ENCODE results near the gene MS4A13.

Gene MS4A13

GRCh38 chr11:60477035-60477445 is 38.2 kb upstream of the MS4A13 start (continued):
- no peak for TF ChIP-seq ZNF549 (tag by site-specific recombination; IDR thresholded peaks at IDR 0.05)
- no peak for TF ChIP-seq ZNF776 (tag by site-specific recombination; IDR thresholded peaks at IDR 0.05; ENCODE audit: borderline replicate concordance)

GRCh38 chr11:60482361-60482760 is 32.8 kb upstream of the MS4A13 start:
- Histone ChIP-seq H3K9me3 (ENCODE audit: control insufficient read depth, insufficient read depth, low read depth, low read length) (no peaks in the 10 kb centered on the region), H3K36me3 (ENCODE audit: control insufficient read depth in 2 of 2, insufficient read depth in 1 of 2, low read length in 2 of 2) (no peaks in the 10 kb centered on the region), H3K27ac (ENCODE audit: extremely low read depth, low read depth, low read length) (no peak overlapping the region), H3K4me3 (ENCODE audit: low read depth, low read length) (no peak overlapping the region), H3K4me1 (ENCODE audit: control insufficient read depth, insufficient read depth, low read length) (no peaks in the 10 kb centered on the region)
- ChIA-PET CTCF (interaction anchor here (1.3 kb wide), 1 partner anchor 119 kb away, joined by 3 read pairs; no protein-coding TSS in a partner anchor), POLR2A (no interaction called here)
- TF ChIP-seq ZIC2 (tag by site-specific recombination; IDR thresholded peaks at IDR 0.05) = no peak
- no peak for TF ChIP-seq ZEB2 (tag by site-specific recombination; IDR thresholded peaks at IDR 0.05)
- TF ChIP-seq ZNF404 (tag by site-specific recombination; IDR thresholded peaks at IDR 0.05) = no peak
- TF ChIP-seq ZNF555 (tag by site-specific recombination; conservative IDR thresholded peaks at IDR 0.05) = no peak
- no peak for TF ChIP-seq ZNF366 (tag by site-specific recombination; conservative IDR thresholded peaks at IDR 0.05)
- TF ChIP-seq PRDM4 (tag by site-specific recombination; IDR thresholded peaks at IDR 0.05) = no peak
- no peak for TF ChIP-seq ZBTB20 (tag by site-specific recombination; IDR thresholded peaks at IDR 0.05)
- no peak for TF ChIP-seq ZNF112 (tag by site-specific recombination; IDR thresholded peaks at IDR 0.05)
- TF ChIP-seq ZNF223 (tag by site-specific recombination; IDR thresholded peaks at IDR 0.05) = no peak
- TF ChIP-seq ZBTB1 (tag by site-specific recombination; IDR thresholded peaks at IDR 0.05) = no peak
- TF ChIP-seq WT1 (tag by site-specific recombination; IDR thresholded peaks at IDR 0.05) = no peak
- TF ChIP-seq ZNF473 (tag by site-specific recombination; IDR thresholded peaks at IDR 0.05) = no peak
- TF ChIP-seq ZNF157 (tag by site-specific recombination; IDR thresholded peaks at IDR 0.05) = no peak

- ChIA-PET CTCF (no interaction called here), POLR2A (no interaction called here)
- H3K27ac ChIP-seq (ENCODE audit: extremely low read depth, low read depth, low read length) = no peak overlapping the region
- no peaks in the 10 kb centered on the region for H3K36me3 ChIP-seq (ENCODE audit: control insufficient read depth in 2 of 2, insufficient read depth in 1 of 2, low read length in 2 of 2)
- H3K4me3 ChIP-seq (ENCODE audit: low read depth, low read length) = no peak overlapping the region
- no peaks in the 10 kb centered on the region for H3K4me1 ChIP-seq (ENCODE audit: control insufficient read depth, insufficient read depth, low read length)
- H3K9me3 ChIP-seq (ENCODE audit: control insufficient read depth, insufficient read depth, low read depth, low read length) = no peaks in the 10 kb centered on the region
- TF ChIP-seq ZNF664 (tag by site-specific recombination; IDR thresholded peaks at IDR 0.05) (no peak), ZNF624 (tag by site-specific recombination; IDR thresholded peaks at IDR 0.05) (no peak), ZBTB26 (tag by site-specific recombination; optimal IDR thresholded peaks at IDR 0.05) (no peak), ZNF23 (tag by site-specific recombination; IDR thresholded peaks at IDR 0.05; ENCODE audit: borderline replicate concordance) (no peak), ZNF692 (tag by site-specific recombination; IDR thresholded peaks at IDR 0.05) (no peak), ZNF24 (tag by site-specific recombination; IDR thresholded peaks at IDR 0.05) (no peak), ZXDB (tag by site-specific recombination; IDR thresholded peaks at IDR 0.05) (no peak), ZNF362 (tag by site-specific recombination; IDR thresholded peaks at IDR 0.05) (no peak), ZNF645 (tag by site-specific recombination; IDR thresholded peaks at IDR 0.05) (no peak), ZNF37A (tag by site-specific recombination; IDR thresholded peaks at IDR 0.05) (no peak), ZSCAN18 (tag by site-specific recombination; IDR thresholded peaks at IDR 0.05) (no peak), ZNF202 (tag by site-specific recombination; IDR thresholded peaks at IDR 0.05; ENCODE audit: borderline replicate concordance) (no peak), ZNF548 (tag by site-specific recombination; IDR thresholded peaks at IDR 0.05) (no peak)
These were observed 29.2 kb upstream of the MS4A13 start for GRCh38 chr11:60485987-60486386.

All from HEK293 (cell line).